Measurements from ENCODE around the gene MAP4K4.
A peak's percentile ranks its signal among the peaks of the same experiment; 100 is the strongest.

Gene MAP4K4

DNA sequence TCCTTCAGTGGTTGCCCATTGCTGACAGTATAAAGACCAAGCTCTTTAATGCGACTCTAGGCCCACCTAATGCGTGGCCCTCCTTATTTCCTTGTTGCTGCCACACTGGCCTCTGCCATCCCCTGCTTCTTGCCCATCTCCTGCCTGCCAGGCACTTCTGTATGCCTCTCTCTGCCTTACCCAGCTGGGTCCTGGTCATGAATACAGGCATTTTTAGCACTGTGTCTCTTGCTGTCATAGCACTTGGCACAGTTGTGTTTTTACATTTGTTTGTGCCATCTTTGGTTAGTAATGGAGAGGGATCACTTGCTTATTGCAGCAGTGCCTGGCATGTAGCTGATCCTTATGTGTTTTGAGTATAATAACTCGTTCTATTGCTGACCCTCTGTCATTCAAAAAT, 38.7 kb downstream of the MAP4K4 start:
- peaks cover 90% of the 10 kb centered on the region for H4K20me1 ChIP-seq (ENCODE audit: insufficient read depth, low read length)
- no peak overlapping the region for H2AFZ ChIP-seq (ENCODE audit: low read depth, low read length)
- H3K4me1 ChIP-seq (ENCODE audit: insufficient read depth, low read length) = 0 out of 2 replicates have a peak, but pooled peaks cover 4% of the 10 kb centered on the region
- DNase-seq = no peak
- TF ChIP-seq, protein P1, sequence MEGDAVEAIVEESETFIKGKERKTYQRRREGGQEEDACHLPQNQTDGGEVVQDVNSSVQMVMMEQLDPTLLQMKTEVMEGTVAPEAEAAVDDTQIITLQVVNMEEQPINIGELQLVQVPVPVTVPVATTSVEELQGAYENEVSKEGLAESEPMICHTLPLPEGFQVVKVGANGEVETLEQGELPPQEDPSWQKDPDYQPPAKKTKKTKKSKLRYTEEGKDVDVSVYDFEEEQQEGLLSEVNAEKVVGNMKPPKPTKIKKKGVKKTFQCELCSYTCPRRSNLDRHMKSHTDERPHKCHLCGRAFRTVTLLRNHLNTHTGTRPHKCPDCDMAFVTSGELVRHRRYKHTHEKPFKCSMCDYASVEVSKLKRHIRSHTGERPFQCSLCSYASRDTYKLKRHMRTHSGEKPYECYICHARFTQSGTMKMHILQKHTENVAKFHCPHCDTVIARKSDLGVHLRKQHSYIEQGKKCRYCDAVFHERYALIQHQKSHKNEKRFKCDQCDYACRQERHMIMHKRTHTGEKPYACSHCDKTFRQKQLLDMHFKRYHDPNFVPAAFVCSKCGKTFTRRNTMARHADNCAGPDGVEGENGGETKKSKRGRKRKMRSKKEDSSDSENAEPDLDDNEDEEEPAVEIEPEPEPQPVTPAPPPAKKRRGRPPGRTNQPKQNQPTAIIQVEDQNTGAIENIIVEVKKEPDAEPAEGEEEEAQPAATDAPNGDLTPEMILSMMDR (IDR thresholded peaks at IDR 0.05; ENCODE audit: borderline replicate concordance, extremely low read depth, low read length, poor library complexity, severe bottlenecking) = no peak
- TF ChIP-seq EZH2 (IDR thresholded peaks at IDR 0.05; ENCODE audit: borderline replicate concordance, low read depth, low read length, severe bottlenecking) = no peak
- no peak overlapping the region for H3K4me2 ChIP-seq (ENCODE audit: insufficient read depth, low read length)
- H3K27ac ChIP-seq (ENCODE audit: low read length) = no peak overlapping the region
- ATAC-seq (ENCODE audit: insufficient read depth, low read depth) = peak; percentile 25; the same call in 1 of the 3 replicates
- no peaks in the 10 kb centered on the region for H3K36me3 ChIP-seq (ENCODE audit: insufficient read depth, low read length)
- H3K79me2 ChIP-seq (ENCODE audit: insufficient read depth, low read length) = peaks cover 96% of the 10 kb centered on the region
- no peak overlapping the region for H3K9ac ChIP-seq (ENCODE audit: low read depth, low read length)
- no peaks in the 10 kb centered on the region for H3K27me3 ChIP-seq (ENCODE audit: insufficient read depth, low read length, poor library complexity)
- H3K4me3 ChIP-seq (ENCODE audit: low read depth in 1 of 2, low read length in 2 of 2) = no peak overlapping the region
- H3K9me3 ChIP-seq (ENCODE audit: insufficient read depth, low read length, severe bottlenecking) = no peaks in the 10 kb centered on the region

DNA sequence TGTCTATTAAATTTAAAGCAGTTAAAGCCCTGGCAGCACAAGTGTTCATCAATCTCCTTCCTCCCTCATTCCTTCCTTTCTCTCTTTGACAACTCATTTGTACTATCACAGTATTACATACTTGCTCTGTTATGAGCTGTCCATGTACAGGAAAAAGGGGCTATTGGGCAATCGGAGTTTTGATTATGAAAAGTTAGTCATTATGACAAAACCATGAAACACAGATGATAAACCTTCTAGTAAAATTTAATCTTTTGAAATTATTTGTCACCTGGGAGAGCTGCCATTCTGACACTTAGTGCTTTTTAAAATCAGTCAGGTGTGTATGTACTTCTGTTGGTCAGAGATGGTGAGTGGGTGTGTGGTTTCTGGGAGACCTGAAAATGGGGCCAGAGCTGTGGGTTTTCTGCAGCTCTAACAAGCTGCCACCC, 39.4 kb downstream of the MAP4K4 start:
- ATAC-seq (ENCODE audit: insufficient read depth, low read depth) (no peak), DNase-seq (no peak)
- Histone ChIP-seq H3K4me2 (ENCODE audit: insufficient read depth, low read length) (no peak overlapping the region), H3K4me3 (ENCODE audit: low read depth in 1 of 2, low read length in 2 of 2) (no peak overlapping the region), H3K27ac (ENCODE audit: low read length) (no peak overlapping the region), H3K27me3 (ENCODE audit: insufficient read depth, low read length, poor library complexity) (no peaks in the 10 kb centered on the region), H3K79me2 (ENCODE audit: insufficient read depth, low read length) (peaks cover 96% of the 10 kb centered on the region), H3K9me3 (ENCODE audit: insufficient read depth, low read length, severe bottlenecking) (no peaks in the 10 kb centered on the region), H2AFZ (ENCODE audit: low read depth, low read length) (no peak overlapping the region), H3K36me3 (ENCODE audit: insufficient read depth, low read length) (no peaks in the 10 kb centered on the region), H3K4me1 (ENCODE audit: insufficient read depth, low read length) (0 out of 2 replicates have a peak, but pooled peaks cover 6% of the 10 kb centered on the region), H3K9ac (ENCODE audit: low read depth, low read length) (no peak overlapping the region), H4K20me1 (ENCODE audit: insufficient read depth, low read length) (peaks cover 89% of the 10 kb centered on the region)
- no peak for TF ChIP-seq EZH2 (IDR thresholded peaks at IDR 0.05; ENCODE audit: borderline replicate concordance, low read depth, low read length, severe bottlenecking)
- TF ChIP-seq, protein P1 (IDR thresholded peaks at IDR 0.05; ENCODE audit: borderline replicate concordance, extremely low read depth, low read length, poor library complexity, severe bottlenecking) = no peak

DNA sequence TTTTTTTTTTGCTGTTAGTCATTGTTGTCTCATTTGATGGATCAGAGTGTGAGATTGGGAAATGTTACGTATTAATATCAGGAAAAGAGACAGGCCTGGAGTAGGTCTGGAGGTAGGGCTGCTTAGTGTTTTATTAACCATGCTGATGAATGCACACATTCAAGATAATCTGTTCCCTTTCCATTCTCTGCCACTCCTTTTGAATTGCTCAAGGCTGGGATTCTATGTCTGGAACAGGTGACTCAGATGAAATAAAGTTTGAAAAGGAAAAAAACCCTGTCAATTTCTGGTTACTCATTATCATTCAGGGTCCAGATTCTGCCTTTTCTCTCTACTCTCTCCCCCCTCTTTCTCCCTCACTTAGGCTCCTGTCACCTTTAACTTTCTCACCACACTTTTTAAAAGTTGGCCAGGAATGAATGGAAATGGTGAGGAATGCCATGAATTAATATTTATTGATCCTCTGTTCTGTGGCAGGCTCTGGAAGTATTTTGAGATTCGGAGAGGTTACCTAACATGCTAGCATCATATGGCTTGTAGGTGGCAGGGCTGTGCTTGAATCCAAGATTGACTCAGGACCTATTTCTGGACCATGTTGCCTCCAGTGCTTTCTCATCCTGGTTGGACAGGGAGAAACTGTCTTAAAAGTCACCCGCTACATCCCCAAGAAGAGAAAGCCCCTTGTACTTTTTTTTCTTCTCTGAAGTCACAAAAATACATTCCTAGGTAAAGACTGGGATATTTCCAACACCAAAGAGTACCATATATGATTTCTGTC, 40.2 kb downstream of the MAP4K4 start:
- no peak for TF ChIP-seq EZH2 (IDR thresholded peaks at IDR 0.05; ENCODE audit: borderline replicate concordance, low read depth, low read length, severe bottlenecking)
- TF ChIP-seq, protein P1 (IDR thresholded peaks at IDR 0.05; ENCODE audit: borderline replicate concordance, extremely low read depth, low read length, poor library complexity, severe bottlenecking) = no peak
- H2AFZ ChIP-seq (ENCODE audit: low read depth, low read length) = no peak overlapping the region
- no peaks in the 10 kb centered on the region for H3K27me3 ChIP-seq (ENCODE audit: insufficient read depth, low read length, poor library complexity)
- 0 out of 2 replicates have a peak, but pooled peaks cover 9% of the 10 kb centered on the region for H3K4me1 ChIP-seq (ENCODE audit: insufficient read depth, low read length)
- H3K9ac ChIP-seq (ENCODE audit: low read depth, low read length) = no peak overlapping the region
- no peak overlapping the region for H3K27ac ChIP-seq (ENCODE audit: low read length)
- no peak overlapping the region for H3K4me2 ChIP-seq (ENCODE audit: insufficient read depth, low read length)
- DNase-seq (no peak), ATAC-seq (ENCODE audit: insufficient read depth, low read depth) (no peak)
- peaks cover 96% of the 10 kb centered on the region for H3K79me2 ChIP-seq (ENCODE audit: insufficient read depth, low read length)
- H3K36me3 ChIP-seq (ENCODE audit: insufficient read depth, low read length) = no peaks in the 10 kb centered on the region
- H3K9me3 ChIP-seq (ENCODE audit: insufficient read depth, low read length, severe bottlenecking) = no peaks in the 10 kb centered on the region
- no peak overlapping the region for H3K4me3 ChIP-seq (ENCODE audit: low read depth in 1 of 2, low read length in 2 of 2)
- H4K20me1 ChIP-seq (ENCODE audit: insufficient read depth, low read length) = peaks cover 89% of the 10 kb centered on the region

Data from DND-41 (cell line).